Measurements from ENCODE around the gene PLOD3. TPM values are rescaled to one million over a fixed set of nuclear protein-coding genes. Genes with fewer than 3 reads are reported as not detected.

Gene PLOD3
- total and polyA plus RNA-seq, 2 of the 8 experiments (the other 6 are each of a cell fraction or from before 2014, with no cell fraction given), result 28.4 to 47.2 TPM

- no peak overlapping the region for H4K91ac ChIP-seq (replicated peaks; ENCODE audit: insufficient read length, low read length)
These were observed 39.7 kb downstream of the PLOD3 start for GRCh38 chr7:101177644-101178043.

More at GRCh38 chr7:101177644-101178043, 39.7 kb downstream of the PLOD3 start:
- Histone ChIP-seq H3K14ac (ENCODE audit: insufficient read length) (no peak overlapping the region), H3K4me1 (replicated peaks in 1 of 4; ENCODE audit: control insufficient read depth in 3 of 4, insufficient read depth in 4 of 4, low read length in 3 of 4) (peaks cover 0 to 18% (median 12%) of the 10 kb centered on the region in 4 experiments; a peak in 6 of 7 replicates), H2BK15ac (ENCODE audit: low read length) (no peak overlapping the region), H2BK20ac (ENCODE audit: low read length) (no peak overlapping the region), H4K20me1 (replicated peaks in 1 of 2; ENCODE audit: control insufficient read depth in 1 of 2, insufficient read depth in 2 of 2, low read length in 2 of 2) (peaks cover 0 to 2% of the 10 kb centered on the region in 2 experiments), H3K27me3 (replicated peaks in 1 of 4; ENCODE audit: control insufficient read depth in 3 of 4, extremely low read depth in 1 of 4, insufficient read depth in 3 of 4, low read length in 3 of 4) (peaks cover 39 to 83% (median 74%) of the 10 kb centered on the region in 4 experiments), H3K18ac (ENCODE audit: extremely low read depth, low read length) (no peak overlapping the region), H3K23ac (ENCODE audit: insufficient read length) (no peak overlapping the region), H2BK5ac (ENCODE audit: low read depth, low read length) (no peak overlapping the region), H3K4me3 (ENCODE audit: extremely low read depth in 1 of 4, insufficient read depth in 2 of 4, low read depth in 3 of 4, low read length in 4 of 4) (no peak overlapping the region), H3K36me3 (ENCODE audit: control insufficient read depth in 2 of 4, insufficient read depth in 4 of 4, low read length in 3 of 4) (no peaks in the 10 kb centered on the region), H3K56ac (replicated peaks; ENCODE audit: insufficient read length, low read depth, low read length) (no peak overlapping the region), H3K9ac (replicated peaks in 1 of 4; ENCODE audit: extremely low read depth in 1 of 4, low read depth in 3 of 4, low read length in 3 of 4) (no peak overlapping the region), H3K79me2 (ENCODE audit: control insufficient read depth in 1 of 2, insufficient read depth in 2 of 2, low read length in 2 of 2) (no peaks in the 10 kb centered on the region), H4K8ac (ENCODE audit: extremely low read depth, insufficient read depth, low read length) (0 out of 2 replicates have a peak overlapping the region, but pooled peaks have one; percentile 29), H2BK120ac (replicated peaks; ENCODE audit: low read depth, low read length) (no peak overlapping the region), H4K5ac (ENCODE audit: insufficient read length, low read depth, low read length) (no peak overlapping the region), H3K79me1 (ENCODE audit: low read depth, low read length) (no peaks in the 10 kb centered on the region), H3K27ac (ENCODE audit: low read depth, low read length) (no peak overlapping the region), H3K9me3 (ENCODE audit: insufficient read depth in 2 of 2, low read depth in 1 of 2, low read length in 1 of 2) (no peaks in the 10 kb centered on the region), H3K4me2 (ENCODE audit: insufficient read depth in 1 of 2, low read depth in 2 of 2, low read length in 2 of 2) (no peak overlapping the region), H2AFZ (ENCODE audit: low read length) (no peak overlapping the region), H3K4ac (replicated peaks; ENCODE audit: insufficient read length, low read depth, low read length) (no peak overlapping the region), H3K23me2 (ENCODE audit: low read depth, low read length) (peaks cover 27% of the 10 kb centered on the region), H2AK5ac (ENCODE audit: low read depth, low read length) (peak overlapping the region; percentile 82; the same call in 1 of the 2 replicates), H2BK12ac (ENCODE audit: low read depth, low read length) (no peak overlapping the region; the same call in 1 of the 2 replicates)
- DNase-seq (ENCODE audit: low read depth in 1 of 2, low spot score in 2 of 2), result no peak
- CTCF ChIA-PET (ENCODE audit: partially characterized antibody), result interaction anchor here (1.0 to 6.0 kb wide), 4 partner anchors 9 to 34 kb away, joined by 4 to 90 read pairs (median 4); partner anchors contain the start of gene VGF
- FAIRE-seq, result no peak
- POLR2A ChIA-PET (ENCODE audit: partially characterized antibody), result interaction anchor here (0.6 to 1.2 kb wide), 4 partner anchors 10 to 249 kb away, joined by 3 read pairs; partner anchors contain the start of gene ZNHIT1
- 77% methylated on average over 2 of the region's 2 CpGs; no CpG with 5 or more reads in 1 of the 2 experiments for WGBS, 2 experiments (ENCODE audit: extremely low coverage in 1 of 2, insufficient coverage in 1 of 2, insufficient read length in 1 of 2, insufficient replicate concordance in 2 of 2, low coverage in 1 of 2, low lambda C conversion rate in 2 of 2, missing lambda C conversion rate in 1 of 2)
